K562 (cell line): ENCODE results near the gene RPE65. TPM values are rescaled to one million over a fixed set of nuclear protein-coding genes. Genes with fewer than 3 reads are reported as not detected.

ENCODE experiments used
- ATAC-seq: fragments of 200-7000 bp; cut with Tn5 transposase; 3 replicates; pipeline ENCODE4 v1.9.1; 2020; ENCODE audit warnings: moderate library complexity
- BruUV-seq: library from RNA; stranded (reverse); fragments of 400-500 nt; replicated peaks from 2 replicates; lab custom pipeline; 2021; lab: Mats Ljungman, UMichigan
- CTCF ChIA-PET: fragments of 300-600 bp; formaldehyde crosslinking; extraction: SDS; loops from one replicate; lab custom pipeline; 2021; ENCODE audit warnings: low intra/inter-chr PET ratio; lab: Yijun Ruan, JAX
- POLR2A ChIA-PET: fragments of 300-600, 350-650 bp; sonication (Branson Sonifier 250); formaldehyde crosslinking; extraction: SDS; loops from one replicate; lab custom pipeline; 2021; ENCODE audit warnings: antibody characterized with exemption, inconsistent platforms; lab: Yijun Ruan, JAX
- DNase-seq, 4 experiments: peaks; one replicate each; pipeline versions ENCODE4 v3.0.0 to v3.0.0-alpha.2; 2011 to 2018; ENCODE audit warnings: low spot score in 3 of 4, mixed read lengths in 3 of 4; ENCODE audit errors: extremely low read depth in 1 of 4
- FAIRE-seq: peaks from 2 replicates; lab custom pipeline; 2011; peaks lifted over from hg19 to GRCh38; lab: Jason Lieb, UNC
- H2AFZ ChIP-seq: 2 replicates; pipeline ENCODE4 v1.6.0; 2011; ENCODE audit warnings: low read depth, low read length, control low read depth, inconsistent platforms
- H3K27ac ChIP-seq: fragments of 200-600 bp; 3 replicates; pipeline ENCODE4 v1.8.0; 2011; ENCODE audit warnings: low read depth, mild to moderate bottlenecking, control low read depth, inconsistent platforms, low read length, moderate library complexity, mixed read lengths; ENCODE audit errors: extremely low read depth
- H3K27me3 ChIP-seq, 2 experiments: fragments of 300-600 bp in 1 of 2; 2 replicates in 1 of 2; 3 replicates in 1 of 2; pipeline versions ENCODE4 v1.6.0 to v1.8.0; 2011; ENCODE audit warnings: inconsistent platforms in 2 of 2, low read length in 2 of 2, mild to moderate bottlenecking in 1 of 2, mixed read lengths in 1 of 2, moderate library complexity in 1 of 2; ENCODE audit not compliant: control insufficient read depth in 2 of 2, insufficient read depth in 2 of 2
- H3K36me3 ChIP-seq: fragments of 300-600 bp; 3 replicates; pipeline ENCODE4 v1.8.0; 2011; ENCODE audit warnings: mild to moderate bottlenecking, low read length, inconsistent platforms; ENCODE audit not compliant: control insufficient read depth, insufficient read depth
- H3K4me1 ChIP-seq, 2 experiments: fragments of 200-600 bp in 1 of 2; replicated peaks in 1 of 2; 2 replicates in 1 of 2; 3 replicates in 1 of 2; pipeline versions ENCODE4 v1.5.1 to v1.8.0; 2011; ENCODE audit warnings: inconsistent platforms in 2 of 2, low read length in 2 of 2, mild to moderate bottlenecking in 1 of 2, mixed read lengths in 1 of 2, moderate library complexity in 1 of 2; ENCODE audit not compliant: control insufficient read depth in 2 of 2, insufficient read depth in 2 of 2
- H3K4me2 ChIP-seq: 2 replicates; pipeline ENCODE4 v1.6.1; 2011; ENCODE audit warnings: low read length, control low read depth, inconsistent platforms, mixed read lengths; ENCODE audit not compliant: insufficient read depth
- H3K4me3 ChIP-seq: fragments of 200-600 bp; sonication (generic), shearing (Covaris generic); 2 replicates; pipeline ENCODE4 v1.5.1; 2016; ENCODE audit warnings: control low read depth, inconsistent platforms
- H3K79me2 ChIP-seq: fragments of 200-600 bp; 3 replicates; pipeline ENCODE4 v1.8.0; 2011; ENCODE audit warnings: low read length, inconsistent platforms; ENCODE audit not compliant: control insufficient read depth, insufficient read depth
- H3K9ac ChIP-seq, 2 experiments: 2 replicates each; pipeline versions ENCODE4 v1.6.0 to v1.6.1; 2011; ENCODE audit warnings: low read depth in 2 of 2, low read length in 2 of 2, control low read depth in 1 of 2, inconsistent platforms in 1 of 2, mild to moderate bottlenecking in 1 of 2, mixed read lengths in 1 of 2; ENCODE audit not compliant: insufficient read depth in 1 of 2
- H3K9me1 ChIP-seq: one replicate; pipeline ENCODE4 v1.6.0; 2011; ENCODE audit warnings: inconsistent platforms, mild to moderate bottlenecking, low read length, moderate library complexity; ENCODE audit not compliant: control insufficient read depth, insufficient read depth
- H3K9me3 ChIP-seq: replicated peaks from 2 replicates; pipeline ENCODE4 v1.5.1; 2011; ENCODE audit warnings: low read depth, low read length, inconsistent platforms; ENCODE audit not compliant: control insufficient read depth, insufficient read depth
- H4K20me1 ChIP-seq: replicated peaks from 2 replicates; pipeline ENCODE4 v1.6.1; 2011; ENCODE audit warnings: low read length, inconsistent platforms, mixed read lengths; ENCODE audit not compliant: control insufficient read depth, insufficient read depth
- ARHGAP35 ChIP-seq: fragments of 450-650 bp; IDR thresholded peaks from 2 replicates; pipeline ENCODE4 v1.6.1; 2018; ENCODE audit not compliant: partially characterized antibody
- HMG20B ChIP-seq: fragments of 250-450 bp; sonication (Bioruptor Pico); IDR thresholded peaks from 2 replicates; pipeline ENCODE4 v1.5.0; 2021; ENCODE audit warnings: mild to moderate bottlenecking
- HOXB6 ChIP-seq: fragments of 250-450 bp; sonication (Bioruptor Pico); IDR thresholded peaks from 2 replicates; pipeline ENCODE4 v1.5.1; 2022; ENCODE audit warnings: mild to moderate bottlenecking, borderline replicate concordance
- MTA3 ChIP-seq: fragments of 450-650 bp; formaldehyde crosslinking; IDR thresholded peaks from 2 replicates; pipeline ENCODE4 v1.6.1; 2017; ENCODE audit warnings: mild to moderate bottlenecking, borderline replicate concordance
- NCOA2 ChIP-seq, 2 experiments: fragments of 450-650 bp; IDR thresholded peaks; 2 replicates each; pipeline ENCODE4 v1.6.1; 2018; ENCODE audit warnings: mild to moderate bottlenecking in 2 of 2, moderate library complexity in 1 of 2; ENCODE audit not compliant: partially characterized antibody in 2 of 2
- NCOA4 ChIP-seq: fragments of 450-650 bp; IDR thresholded peaks from 2 replicates; pipeline ENCODE4 v1.6.1; 2018; ENCODE audit warnings: mild to moderate bottlenecking; ENCODE audit not compliant: partially characterized antibody
- NFE2L1 ChIP-seq: fragments of 450-650 bp; IDR thresholded peaks from 2 replicates; pipeline ENCODE4 v1.6.1; 2016; ENCODE audit warnings: missing genetic modification characterization, low read depth, mild to moderate bottlenecking, missing compliant biosample characterization, moderate library complexity, borderline replicate concordance
- U2AF1 ChIP-seq: fragments of 200-400 bp; formaldehyde crosslinking; optimal IDR thresholded peaks from 2 replicates; pipeline ENCODE3; 2017; ENCODE audit warnings: mild to moderate bottlenecking, low read depth, low read length, moderate library complexity
- ZNF830 ChIP-seq: fragments of 250-450 bp; sonication (Bioruptor Pico); IDR thresholded peaks from 2 replicates; pipeline ENCODE4 v1.5.0; 2021; ENCODE audit warnings: mild to moderate bottlenecking
- WGBS: fragments of 100-300 bp; shearing (Covaris generic); methylation state at CpG from one replicate; pipeline ENCODE4 v1.1.6; 2016; ENCODE audit warnings: low coverage, mixed read lengths; ENCODE audit not compliant: insufficient coverage; ENCODE audit errors: missing lambda C conversion rate; 5-methylcytosine and 5-hydroxymethylcytosine counted together
- in situ Hi-C: fragments of 300-500 bp; cut with MboI; formaldehyde crosslinking; loops from 4 replicates; pipeline ENCODE4 v1.15.0; 2018; ENCODE audit warnings: inconsistent platforms, mixed read lengths
- intact Hi-C: fragments of 100-400 bp; cut with micrococcal nuclease; formaldehyde crosslinking; loops from 2 replicates; pipeline ENCODE4 v1.14.2; 2022
- polyA plus RNA-seq, 8 experiments: library from polyadenylated mRNA; depleted of rRNA in 4 of 8; stranded (reverse) in 5 of 8; unstranded in 3 of 8; fragments of >200 nt; fragmentation: Nextera tagmentation in 2 of 8; fragmentation: Illumina TruSeq in 1 of 8; extraction: Ambion mirVana in 2 of 8; extraction: Trizol in 1 of 8; gene quantifications; 2 replicates each; pipeline versions ENCODE4 v1.2.1 to v1.2.3, GENCODE V29; 2011 to 2014; ENCODE audit warnings: inconsistent platforms in 1 of 8, missing spikeins in 1 of 8
- total RNA-seq, 7 experiments: library from RNA; depleted of rRNA in 6 of 7; stranded (reverse); fragments of >200 nt in 6 of 7; fragmentation: Illumina TruSeq in 2 of 7; extraction: Trizol in 2 of 7; gene quantifications; 2 replicates each; pipeline versions ENCODE4 v1.2.1 to v1.2.3, GENCODE V29; 2011 to 2021; ENCODE audit warnings: low replicate concordance in 1 of 7
- TF ChIP-seq, protein P1 (sequence below): fragments of 150-350 bp; conservative IDR thresholded peaks from 2 replicates; pipeline ENCODE4 v1.6.1; 2014; ENCODE audit warnings: low read length

RPE65 gene
- total and polyA plus RNA-seq, 9 of the 15 experiments (the other 6 are each of a cell fraction or from before 2014, with no cell fraction given), result 0.14 TPM; not detected in 8

DNA sequence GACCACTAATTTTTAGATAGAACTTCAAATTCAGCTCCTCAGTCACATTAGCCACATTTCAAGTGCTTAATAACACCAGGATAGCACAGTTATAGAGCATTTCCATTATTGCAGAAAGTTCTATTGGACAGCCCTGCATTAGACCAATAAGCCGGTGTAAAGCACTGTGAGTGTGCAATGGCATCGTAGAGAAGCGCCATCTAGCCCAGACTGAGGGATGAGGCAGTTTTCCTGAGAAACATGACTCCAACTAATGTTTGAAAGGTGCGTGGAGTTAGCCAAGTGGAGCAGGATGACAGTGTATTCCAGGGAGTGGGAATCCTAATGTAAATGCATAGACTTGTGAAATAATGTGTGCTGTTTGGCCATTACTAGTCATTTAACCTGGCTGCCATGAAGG, 7.7 kb downstream of the RPE65 start:
- H2AFZ ChIP-seq, result no peak overlapping the region
- no peak overlapping the region for H3K9ac ChIP-seq
- ChIA-PET POLR2A (no interaction called here), CTCF (no interaction called here)
- DNase-seq (no peak), FAIRE-seq (no peak), ATAC-seq (no peak)
- 0% methylated on average over 4 of the region's 4 CpGs for WGBS
- H3K27me3 ChIP-seq, result no peaks in the 10 kb centered on the region; a peak in 1 of 5 replicates
- no peak overlapping the region for H3K27ac ChIP-seq
- no peak overlapping the region for H3K4me2 ChIP-seq
- intact Hi-C loops (loop anchor here (5.0 kb wide), 1 partner anchor 320 kb away; no protein-coding TSS in a partner anchor), in situ Hi-C loops (no loop called here)
- H3K9me1 ChIP-seq, result no peaks in the 10 kb centered on the region
- TF ChIP-seq NCOA4 (no peak), MTA3 (no peak), U2AF1 (no peak), HOXB6 (no peak)
- BruUV-seq, result no TSS peak
- no peak overlapping the region for H3K4me3 ChIP-seq
- H3K9me3 ChIP-seq, result no peaks in the 10 kb centered on the region
- no peaks in the 10 kb centered on the region for H3K79me2 ChIP-seq
- H4K20me1 ChIP-seq, result no peaks in the 10 kb centered on the region
- H3K36me3 ChIP-seq, result no peaks in the 10 kb centered on the region
- no peaks in the 10 kb centered on the region for H3K4me1 ChIP-seq

DNA sequence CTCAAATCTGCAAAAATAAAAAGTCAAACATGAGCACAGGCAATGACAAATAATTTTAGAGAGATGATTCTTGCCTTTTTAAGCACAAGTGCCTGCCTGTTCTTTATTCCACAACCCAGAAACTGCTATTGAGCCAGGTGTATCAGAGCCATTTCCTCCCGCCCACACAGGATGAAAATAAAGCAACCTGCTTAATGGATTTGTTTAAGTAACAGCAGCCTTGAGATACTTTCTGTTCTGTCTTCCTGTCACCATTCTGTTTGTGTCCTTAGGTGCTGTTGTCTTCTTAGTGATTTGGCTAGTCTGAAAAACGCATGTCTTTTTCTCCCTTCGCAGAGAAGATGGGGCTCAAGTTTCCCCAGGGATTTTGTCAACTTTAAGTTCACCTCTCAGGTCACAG, 11.4 kb downstream of the RPE65 start:
- H3K4me3 ChIP-seq, result no peak overlapping the region
- no peak overlapping the region for H3K4me2 ChIP-seq
- no peak overlapping the region for H2AFZ ChIP-seq
- FAIRE-seq, result no peak
- no peak overlapping the region for H3K27ac ChIP-seq
- H3K79me2 ChIP-seq, result no peaks in the 10 kb centered on the region
- no TSS peak for BruUV-seq
- intact Hi-C loops, result no loop called here
- no peaks in the 10 kb centered on the region for H3K9me1 ChIP-seq
- ATAC-seq, result no peak
- ChIA-PET POLR2A (no interaction called here), CTCF (no interaction called here)
- 0% methylated on average over 3 of the region's 3 CpGs for WGBS
- no peak for DNase-seq
- H3K9ac ChIP-seq, result no peak overlapping the region
- H3K4me1 ChIP-seq, result no peaks in the 10 kb centered on the region
- H3K27me3 ChIP-seq, result no peaks in the 10 kb centered on the region
- H3K36me3 ChIP-seq, result no peaks in the 10 kb centered on the region
- no peaks in the 10 kb centered on the region for H3K9me3 ChIP-seq
- no peaks in the 10 kb centered on the region for H4K20me1 ChIP-seq
- in situ Hi-C loops, result no loop called here
- no peak for TF ChIP-seq ZNF830 (CRISPR knock-in tag)
- no peak for TF ChIP-seq ARHGAP35
- TF ChIP-seq HMG20B (CRISPR knock-in tag), result no peak
- TF ChIP-seq NFE2L1 (tag), result no peak
- TF ChIP-seq, protein P1, sequence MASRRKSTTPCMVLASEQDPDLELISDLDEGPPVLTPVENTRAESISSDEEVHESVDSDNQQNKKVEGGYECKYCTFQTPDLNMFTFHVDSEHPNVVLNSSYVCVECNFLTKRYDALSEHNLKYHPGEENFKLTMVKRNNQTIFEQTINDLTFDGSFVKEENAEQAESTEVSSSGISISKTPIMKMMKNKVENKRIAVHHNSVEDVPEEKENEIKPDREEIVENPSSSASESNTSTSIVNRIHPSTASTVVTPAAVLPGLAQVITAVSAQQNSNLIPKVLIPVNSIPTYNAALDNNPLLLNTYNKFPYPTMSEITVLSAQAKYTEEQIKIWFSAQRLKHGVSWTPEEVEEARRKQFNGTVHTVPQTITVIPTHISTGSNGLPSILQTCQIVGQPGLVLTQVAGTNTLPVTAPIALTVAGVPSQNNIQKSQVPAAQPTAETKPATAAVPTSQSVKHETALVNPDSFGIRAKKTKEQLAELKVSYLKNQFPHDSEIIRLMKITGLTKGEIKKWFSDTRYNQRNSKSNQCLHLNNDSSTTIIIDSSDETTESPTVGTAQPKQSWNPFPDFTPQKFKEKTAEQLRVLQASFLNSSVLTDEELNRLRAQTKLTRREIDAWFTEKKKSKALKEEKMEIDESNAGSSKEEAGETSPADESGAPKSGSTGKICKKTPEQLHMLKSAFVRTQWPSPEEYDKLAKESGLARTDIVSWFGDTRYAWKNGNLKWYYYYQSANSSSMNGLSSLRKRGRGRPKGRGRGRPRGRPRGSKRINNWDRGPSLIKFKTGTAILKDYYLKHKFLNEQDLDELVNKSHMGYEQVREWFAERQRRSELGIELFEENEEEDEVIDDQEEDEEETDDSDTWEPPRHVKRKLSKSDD, result no peak
- TF ChIP-seq NCOA2 (IDR thresholded peaks at IDR 0.05; ENCODE audit: partially characterized antibody in 2 of 2), result no peak
